ENCODE measurements around the gene CPO.

The CPO gene

DNA sequence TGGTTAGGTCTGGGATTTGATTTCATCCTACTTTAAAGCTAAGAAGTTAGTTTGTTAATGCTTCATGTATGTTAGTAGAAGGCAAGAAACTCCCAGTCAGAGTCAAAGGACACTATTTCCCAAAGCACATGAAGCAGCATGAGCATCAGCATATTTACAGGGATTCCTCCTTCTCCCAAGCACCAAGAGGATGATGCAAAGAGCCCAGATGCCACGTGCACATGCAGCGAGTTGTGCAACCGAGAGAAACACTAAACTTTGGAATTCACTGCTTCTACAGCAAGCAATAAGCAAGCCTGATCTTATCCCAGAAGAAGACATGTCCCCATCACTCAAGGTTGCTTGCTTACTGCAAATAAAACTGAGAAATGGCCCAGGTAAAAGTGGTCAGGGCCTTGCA is 32.5 kb downstream of the CPO start:
- FAIRE-seq (no peak), DNase-seq (ENCODE audit: low spot score) (no peak)

DNA sequence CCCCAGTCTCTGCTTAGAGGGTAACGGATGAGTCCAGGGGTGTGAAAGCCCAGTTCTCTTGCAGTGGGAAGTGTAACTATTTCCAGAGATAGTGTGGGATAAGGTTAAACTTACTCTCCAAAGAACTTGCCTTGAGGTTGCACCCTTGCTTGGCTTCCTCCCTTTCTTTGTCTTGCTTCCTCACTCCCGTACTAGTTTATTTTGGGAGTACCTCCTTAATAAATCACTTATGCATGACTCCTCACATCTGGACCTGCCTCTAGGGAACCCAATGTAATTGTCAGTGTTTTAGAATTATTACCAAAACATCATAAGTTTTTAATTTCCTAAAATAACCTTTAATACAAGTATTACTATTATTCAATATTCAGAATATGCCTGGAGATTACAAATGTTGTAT is 35.2 kb downstream of the CPO start:
- DNase-seq (ENCODE audit: low spot score) (no peak), FAIRE-seq (no peak)

- DNase-seq (ENCODE audit: low spot score) (no peak), FAIRE-seq (no peak)
Measured at GRCh38 chr2:206978746-206979145, 39.4 kb downstream of the CPO start.

DNA sequence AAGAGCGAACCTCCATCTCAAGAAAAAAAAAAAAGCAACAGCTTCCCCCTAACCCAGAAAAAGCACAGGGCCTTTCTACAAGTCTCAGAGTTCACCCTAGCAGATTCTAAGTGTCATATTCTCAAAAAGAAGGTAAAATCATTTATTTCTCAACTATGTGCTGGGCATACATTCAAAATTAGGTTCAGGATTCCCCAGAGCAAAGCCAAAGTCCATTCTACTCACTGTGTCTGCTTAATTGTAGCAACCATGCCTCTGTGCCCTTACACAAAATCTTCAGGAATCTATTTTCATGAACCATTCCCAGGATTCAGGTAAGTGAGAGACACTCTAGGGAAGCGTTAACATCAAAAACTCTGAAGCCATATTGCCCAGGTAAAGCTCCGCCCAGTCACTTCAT is 40.0 kb downstream of the CPO start:
- no peak for FAIRE-seq
- DNase-seq (ENCODE audit: low spot score), result no peak

DNA sequence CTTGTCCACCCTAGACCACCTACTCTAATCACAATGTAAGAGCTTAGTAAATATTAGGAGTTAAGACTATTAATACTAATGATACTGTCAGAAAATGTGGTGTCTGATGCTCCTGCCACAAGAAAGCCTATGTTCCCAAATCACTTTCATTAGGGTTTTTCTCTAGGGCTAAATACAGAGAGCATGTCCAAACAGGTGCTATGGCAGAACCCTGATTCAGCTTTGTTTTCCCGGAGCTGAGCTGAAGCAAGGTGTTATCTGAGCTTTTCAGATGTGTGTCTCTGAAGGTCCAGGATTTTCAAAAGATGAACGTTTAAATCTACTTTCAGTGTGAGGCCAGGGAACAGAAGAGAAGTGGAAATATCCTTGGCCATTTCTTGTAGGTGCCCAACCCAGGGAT is 40.6 kb downstream of the CPO start:
- no peak for FAIRE-seq
- DNase-seq (ENCODE audit: low spot score), result no peak

- FAIRE-seq (no peak), DNase-seq (ENCODE audit: low spot score) (no peak)
Measured at GRCh38 chr2:206980413-206980812, 41.1 kb downstream of the CPO start.

GRCh38 chr2:206981086-206981674 is 41.9 kb downstream of the CPO start:
- FAIRE-seq (no peak), DNase-seq (ENCODE audit: low spot score) (no peak)

DNA sequence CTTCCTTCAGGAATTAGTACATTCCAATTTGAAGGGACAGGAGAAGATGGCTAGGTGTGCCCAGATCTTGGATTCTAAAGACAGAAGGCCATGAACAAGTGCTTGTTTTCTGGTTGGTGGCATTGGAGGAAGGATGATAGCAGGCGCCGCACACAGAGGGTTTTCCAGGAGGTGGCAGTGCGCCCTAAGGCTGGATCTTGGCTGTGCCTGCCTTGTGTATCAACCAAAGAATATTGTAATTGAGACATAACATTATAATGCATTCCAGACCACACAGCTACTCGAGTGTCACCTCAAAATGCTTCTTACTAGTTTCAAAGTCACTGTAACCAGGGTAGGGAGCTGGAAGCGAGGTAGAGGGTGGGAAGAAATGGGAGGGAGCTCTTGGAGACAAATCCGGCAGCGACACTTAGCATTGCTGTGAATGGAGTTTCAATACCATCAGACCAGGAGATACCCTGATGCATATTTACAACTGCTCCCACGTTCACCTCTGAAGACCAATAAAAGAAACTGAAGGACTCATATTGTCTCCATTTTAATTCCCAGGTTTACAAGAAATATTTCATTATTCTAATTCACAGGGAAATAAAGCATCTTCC is 42.5 kb downstream of the CPO start:
- DNase-seq (ENCODE audit: low spot score) (peak; percentile 46), FAIRE-seq (no peak)

DNA sequence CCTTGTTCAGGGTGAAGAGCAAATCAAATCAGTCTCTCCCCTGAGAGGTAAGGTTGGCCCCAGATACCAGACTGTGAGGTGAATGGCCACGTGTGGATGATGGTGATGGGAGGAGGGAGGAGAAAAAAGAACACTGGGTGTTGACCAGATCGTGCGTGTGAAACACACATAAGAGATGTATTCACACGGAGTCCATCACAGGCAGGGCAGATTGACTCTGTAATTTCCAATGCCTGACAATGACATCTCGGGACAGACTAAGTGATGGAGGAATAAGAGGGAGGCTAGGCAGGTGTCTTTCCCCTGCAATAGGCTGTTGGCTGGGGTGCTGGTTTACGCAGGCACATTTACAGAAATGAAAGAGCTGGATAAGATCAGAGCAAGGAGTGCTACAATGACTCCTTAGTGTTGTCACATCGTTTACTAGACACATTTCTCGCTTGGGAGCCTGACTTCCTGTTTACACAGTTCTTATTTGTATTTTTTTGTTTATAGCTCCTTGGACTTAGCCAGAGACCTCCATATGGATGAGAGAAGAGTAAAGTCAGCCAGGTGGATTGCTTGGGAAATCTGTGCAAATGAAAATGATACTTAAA is 43.1 kb downstream of the CPO start:
- FAIRE-seq (no peak), DNase-seq (ENCODE audit: low spot score) (no peak)

- FAIRE-seq, result no peak
Measured at GRCh38 chr2:206983161-206983859, 44.0 kb downstream of the CPO start.

DNA sequence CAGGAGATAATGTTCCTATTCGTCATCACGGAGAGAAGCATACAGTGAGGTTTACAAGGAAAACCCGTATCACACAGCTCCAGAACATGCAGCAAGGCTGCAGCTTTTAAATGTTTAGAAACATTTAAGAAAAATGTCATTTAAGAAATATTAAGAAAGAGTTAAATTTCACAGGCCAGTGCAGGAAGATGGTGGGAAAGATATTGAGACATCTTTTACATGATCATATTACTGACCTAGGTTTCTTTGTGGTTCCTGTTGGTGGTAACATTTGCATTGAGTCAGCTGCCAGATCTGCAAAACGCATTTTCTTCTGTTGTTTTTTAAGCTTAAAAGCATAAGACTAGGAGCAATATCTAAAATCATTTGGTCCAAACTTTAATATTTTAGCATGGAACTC is 44.9 kb downstream of the CPO start:
- DNase-seq (ENCODE audit: low spot score), result no peak

More at GRCh38 chr2:206983161-206983859, 44.0 kb downstream of the CPO start:
- no peak for DNase-seq (ENCODE audit: low spot score)

DNA sequence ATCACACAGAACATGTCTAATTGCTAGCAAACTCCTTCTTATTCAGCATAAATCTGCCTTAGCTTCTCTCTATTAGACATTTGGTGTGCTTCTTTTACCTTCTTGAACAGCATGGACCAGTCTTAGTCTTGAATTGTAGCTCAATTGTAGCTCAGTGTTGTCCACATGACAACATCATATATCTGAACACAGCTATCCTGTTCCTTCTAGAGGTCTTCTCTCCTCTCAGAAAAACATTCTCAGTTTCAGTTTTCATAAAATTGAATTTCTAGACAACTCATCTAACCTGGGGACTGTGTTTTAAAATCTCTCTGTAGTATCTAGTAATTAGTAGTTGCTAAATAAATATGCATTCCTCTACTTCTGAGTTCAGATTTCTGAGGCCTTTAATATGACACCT is 47.6 kb downstream of the CPO start:
- DNase-seq (ENCODE audit: low spot score) (no peak), FAIRE-seq (no peak)

More for the DNA sequence above, 44.9 kb downstream of the CPO start:
- no peak for FAIRE-seq

DNA sequence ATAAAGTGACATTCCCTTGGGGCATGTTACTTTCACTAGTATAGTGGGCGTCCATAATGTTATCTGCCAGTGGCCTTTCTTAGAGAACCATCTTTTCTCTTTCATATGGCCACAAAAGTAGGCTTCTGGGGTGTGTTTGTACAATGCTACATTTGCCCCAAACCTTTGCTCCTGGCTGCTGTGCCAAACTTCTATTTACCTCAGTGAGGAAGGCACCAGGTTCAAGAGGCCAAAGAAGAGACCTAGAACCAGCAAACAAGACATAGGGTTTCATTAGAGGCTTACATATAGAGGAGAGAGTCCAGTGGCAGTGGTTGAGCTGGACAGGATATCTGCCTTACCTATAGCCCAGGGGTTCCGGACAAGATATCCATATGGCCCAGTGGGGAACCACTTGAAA is 48.5 kb downstream of the CPO start:
- no peak for DNase-seq (ENCODE audit: low spot score)
- FAIRE-seq, result no peak

DNA sequence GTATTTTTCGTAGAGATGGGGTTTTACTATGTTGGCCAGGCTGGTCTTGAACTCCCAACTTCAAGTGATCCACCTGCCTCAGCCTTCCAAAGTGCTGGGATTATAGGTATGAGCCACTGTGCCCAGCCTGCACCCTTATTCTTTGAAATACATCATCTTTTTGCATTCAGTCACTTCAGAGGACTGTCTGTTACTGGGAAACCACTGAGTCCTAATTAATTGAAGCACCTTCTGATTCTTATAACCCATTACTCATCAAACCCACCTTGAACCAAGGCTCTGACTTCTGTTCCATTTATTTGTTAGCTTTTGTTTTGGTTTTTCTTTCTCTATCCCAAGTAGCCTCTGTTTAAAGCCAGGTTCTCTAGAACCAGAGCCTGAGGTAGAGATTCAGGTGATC is 49.6 kb downstream of the CPO start:
- DNase-seq (ENCODE audit: low spot score), result no peak
- no peak for FAIRE-seq

GRCh38 chr2:206989311-206989710 is 50.0 kb downstream of the CPO start:
- no peak for FAIRE-seq
- DNase-seq (ENCODE audit: low spot score), result no peak

GRCh38 chr2:206990360-206990759 is 51.0 kb downstream of the CPO start:
- no peak for FAIRE-seq
- DNase-seq (ENCODE audit: low spot score), result no peak

GRCh38 chr2:206991070-206991469 is 51.8 kb downstream of the CPO start:
- no peak for FAIRE-seq
- no peak for DNase-seq (ENCODE audit: low spot score)

DNA sequence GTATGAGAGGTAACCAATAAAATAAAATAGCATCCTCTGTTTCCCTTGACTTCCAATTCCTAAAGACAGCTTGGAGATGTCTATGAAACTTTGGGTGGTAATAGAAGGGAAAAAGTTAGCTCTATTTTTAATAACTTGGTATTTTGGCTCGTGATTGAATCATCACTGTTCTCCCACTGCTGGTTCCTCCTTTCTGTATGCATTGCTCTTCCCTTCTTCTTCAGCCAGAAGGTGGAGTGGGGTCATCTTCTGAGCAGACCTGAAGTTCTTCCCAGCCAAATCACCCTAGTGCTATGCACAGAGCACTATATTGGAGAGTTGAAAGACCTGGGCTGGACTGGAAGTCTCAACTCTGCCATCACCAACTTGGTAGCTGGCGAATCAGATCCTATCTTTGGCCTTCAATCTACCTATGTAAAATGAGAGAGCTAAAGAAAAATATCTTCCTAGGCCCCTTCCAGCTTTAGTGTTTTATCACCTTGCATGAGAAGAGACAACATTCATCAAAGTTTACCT is 54.1 kb downstream of the CPO start:
- no peak for FAIRE-seq
- DNase-seq (ENCODE audit: low spot score), result no peak

GRCh38 chr2:206993964-206994363 is 54.6 kb downstream of the CPO start:
- DNase-seq (ENCODE audit: low spot score) (no peak), FAIRE-seq (no peak)

DNA sequence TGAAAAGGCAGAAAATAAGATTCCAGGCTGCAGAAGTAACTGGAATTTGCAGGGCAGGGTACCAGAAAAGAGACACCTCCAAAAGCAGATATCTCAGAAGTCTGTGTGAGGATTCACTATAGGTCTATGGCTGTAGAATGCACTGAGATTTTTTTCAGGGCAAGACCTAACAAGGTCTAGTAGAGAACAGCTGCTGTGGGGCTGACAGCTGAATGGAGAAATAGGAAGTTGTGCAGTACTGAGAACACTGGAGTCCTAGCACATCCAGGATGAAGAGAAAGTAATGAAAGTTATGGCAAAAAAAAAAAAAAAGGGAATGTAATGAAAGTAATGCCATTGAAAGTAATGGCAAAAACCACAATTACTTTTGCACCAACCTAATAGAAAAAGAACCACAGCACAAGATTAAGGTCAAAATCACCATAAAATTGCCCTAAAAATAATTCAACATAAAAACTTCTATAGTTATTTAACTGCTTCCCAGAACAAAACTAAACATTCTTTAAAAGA is 57.3 kb downstream of the CPO start:
- DNase-seq (ENCODE audit: low spot score), result no peak
- FAIRE-seq, result no peak

GRCh38 chr2:207008105-207008990 is 69.0 kb downstream of the CPO start:
- FAIRE-seq (no peak), DNase-seq (ENCODE audit: low spot score) (no peak)
